ENCODE data around the gene OBSCN. TPM values are rescaled to one million over a fixed set of nuclear protein-coding genes. Genes with fewer than 3 reads are reported as not detected.

Gene OBSCN
- total RNA-seq, 2 donors from 2014 or later: 5.3 to 8.0 TPM

DNA sequence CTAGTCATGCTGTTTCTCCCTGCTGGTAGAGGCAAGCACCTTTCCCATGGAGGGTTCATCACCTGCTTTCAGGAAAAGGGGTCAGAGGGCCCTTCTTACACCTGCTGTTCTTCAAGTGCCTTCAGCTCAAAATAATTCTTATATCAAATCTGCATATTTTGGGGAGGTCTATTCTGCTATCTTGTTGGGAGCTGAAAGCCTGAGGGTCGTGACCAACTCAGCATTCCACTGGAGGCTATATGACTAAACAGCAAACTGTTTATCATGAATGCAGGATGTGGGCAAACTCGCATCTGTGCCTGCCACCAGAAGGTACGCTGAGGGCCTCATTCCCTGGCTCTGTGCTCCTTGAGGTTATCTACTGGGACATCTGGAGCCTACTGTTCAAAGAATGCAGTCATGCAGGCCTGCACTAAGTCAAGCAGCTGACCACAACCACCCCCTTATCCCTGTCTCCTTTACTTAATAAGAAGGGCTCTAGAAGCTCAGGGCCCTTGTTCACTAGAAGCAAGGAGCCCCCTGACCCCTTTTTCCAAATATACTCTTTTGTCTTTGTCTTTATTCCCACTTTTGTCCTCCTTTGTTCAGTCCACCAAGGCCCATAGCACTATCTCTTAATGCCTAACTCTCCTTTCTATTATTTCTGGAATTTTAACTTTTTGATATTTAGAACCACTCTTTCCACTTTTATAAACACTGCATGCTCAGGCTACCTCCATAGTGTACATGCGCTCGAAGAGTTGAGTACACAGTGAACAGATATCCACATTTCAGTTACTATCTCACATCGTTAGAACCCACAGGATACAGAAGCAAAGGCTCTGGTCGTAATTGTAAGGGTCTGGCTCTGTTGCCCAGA is 213.4 kb downstream of the OBSCN start:
- no peak for DNase-seq
- no peak for ATAC-seq
- intact Hi-C loops (cut with DNase I, micrococcal nuclease): no loop called here

DNA sequence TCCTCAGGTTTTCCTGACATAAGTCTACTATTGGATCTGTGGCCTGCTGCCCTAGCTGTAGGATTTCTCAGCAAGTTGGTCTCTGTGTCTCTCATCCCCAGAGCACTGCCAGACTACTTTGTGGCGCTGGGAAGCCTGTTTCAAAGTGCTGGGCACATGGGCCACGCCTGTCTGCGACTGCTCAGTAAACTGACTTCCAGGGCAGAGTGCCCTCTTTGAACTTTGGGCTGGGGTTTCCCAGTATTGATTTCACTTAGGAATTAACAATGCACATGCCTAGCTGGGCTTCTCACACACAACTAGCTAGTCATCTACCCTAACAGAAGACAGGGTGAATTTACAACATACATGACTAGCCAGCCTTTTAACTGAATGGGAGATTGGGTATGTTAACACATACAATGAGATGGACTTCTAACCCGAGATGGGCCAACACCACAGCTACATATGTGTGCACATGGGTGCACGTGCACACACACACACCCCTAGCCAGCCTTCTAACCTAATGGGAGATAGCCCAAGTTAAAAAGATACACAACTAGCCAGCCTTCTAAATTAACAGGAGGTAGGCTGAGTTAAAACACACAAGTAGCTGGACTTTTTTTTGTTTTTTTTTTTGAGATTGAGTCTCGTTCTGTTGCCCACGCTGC is 215.7 kb downstream of the OBSCN start:
- intact Hi-C loops (cut with DNase I, micrococcal nuclease): no loop called here
- peak in 1 of 2 donors; percentile 29 for DNase-seq
- peak; percentile 84 for ATAC-seq

DNA sequence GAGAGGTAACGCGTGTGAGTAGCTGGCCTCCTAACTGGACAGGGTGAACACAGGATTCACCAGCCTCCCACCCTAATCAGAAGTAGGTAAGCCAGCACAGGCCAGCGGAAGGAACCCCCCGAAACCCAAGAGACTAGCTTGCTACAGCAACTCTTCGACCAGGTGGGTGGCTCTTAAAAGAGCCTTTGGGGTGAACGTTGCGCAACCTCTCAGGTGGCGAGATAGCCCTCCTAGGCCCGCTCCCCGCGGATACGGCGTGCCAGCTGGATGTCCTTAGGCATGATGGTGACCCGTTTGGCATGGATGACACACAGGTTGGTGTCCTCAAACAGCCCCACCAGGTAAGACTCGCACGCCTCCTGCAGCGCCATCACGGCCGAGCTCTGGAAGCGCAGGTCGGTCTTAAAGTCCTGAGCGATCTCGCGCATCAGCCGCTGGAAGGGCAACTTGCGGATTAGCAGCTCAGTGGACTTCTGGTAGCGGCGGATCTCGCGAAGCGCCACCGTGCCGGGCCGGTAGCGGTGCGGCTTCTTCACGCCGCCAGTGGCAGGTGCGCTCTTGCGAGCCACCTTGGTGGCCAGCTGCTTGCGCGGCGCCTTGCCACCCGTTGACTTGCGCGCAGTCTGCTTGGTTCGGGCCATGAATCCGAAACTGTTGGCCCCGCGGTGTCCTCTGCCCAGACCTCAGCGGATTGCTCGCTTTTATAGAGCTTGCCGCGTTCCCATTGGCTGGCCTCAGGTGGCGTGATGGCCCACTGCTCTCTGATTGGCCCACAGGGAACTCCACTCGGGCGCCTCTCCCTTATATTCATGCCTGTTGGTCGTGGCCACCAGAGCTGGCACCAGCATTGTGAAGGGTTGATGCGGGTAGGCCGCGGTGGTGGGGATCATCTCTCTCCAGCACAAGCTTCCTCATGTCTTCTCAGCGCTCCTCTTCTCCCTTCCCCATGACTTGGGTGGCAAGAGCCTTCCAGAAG is 217.1 kb downstream of the OBSCN start:
- intact Hi-C loops (cut with DNase I, micrococcal nuclease): no loop called here
- DNase-seq (no peak), ATAC-seq (no peak)

DNA sequence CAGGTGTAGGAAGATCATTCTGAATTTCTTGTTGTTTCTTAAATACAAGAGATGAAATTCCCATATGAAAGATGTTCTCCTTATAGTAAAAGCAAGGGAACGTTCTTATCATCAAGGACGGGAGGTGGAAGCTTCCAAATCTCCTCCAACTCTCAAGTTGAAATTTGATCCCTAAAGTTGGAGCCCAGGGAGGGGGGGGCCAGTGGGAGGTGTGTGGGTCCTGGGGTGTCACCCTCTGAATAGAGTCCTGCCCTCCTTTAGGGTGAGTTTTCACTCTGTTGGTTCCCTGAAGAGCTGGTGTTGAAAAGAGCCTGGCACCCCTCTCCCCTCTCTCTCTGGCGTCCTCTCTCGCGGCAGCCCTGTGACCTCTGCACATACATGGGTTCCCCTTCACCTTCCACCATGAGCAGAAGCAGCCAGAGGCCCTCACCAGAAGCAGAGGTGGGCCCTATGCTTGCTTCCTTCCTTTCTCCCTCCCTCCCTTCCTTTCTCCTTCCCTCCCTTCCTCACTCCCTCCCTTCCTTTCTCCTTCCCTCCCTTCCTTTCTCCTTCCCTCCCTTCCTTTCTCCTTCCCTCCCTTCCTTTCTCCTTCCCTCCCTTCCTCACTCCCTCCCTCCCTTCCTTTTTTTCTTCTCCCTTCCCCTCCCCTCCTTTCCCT is 218.8 kb downstream of the OBSCN start:
- intact Hi-C loops (cut with DNase I, micrococcal nuclease): no loop called here
- ATAC-seq (no peak), DNase-seq (no peak)

DNA sequence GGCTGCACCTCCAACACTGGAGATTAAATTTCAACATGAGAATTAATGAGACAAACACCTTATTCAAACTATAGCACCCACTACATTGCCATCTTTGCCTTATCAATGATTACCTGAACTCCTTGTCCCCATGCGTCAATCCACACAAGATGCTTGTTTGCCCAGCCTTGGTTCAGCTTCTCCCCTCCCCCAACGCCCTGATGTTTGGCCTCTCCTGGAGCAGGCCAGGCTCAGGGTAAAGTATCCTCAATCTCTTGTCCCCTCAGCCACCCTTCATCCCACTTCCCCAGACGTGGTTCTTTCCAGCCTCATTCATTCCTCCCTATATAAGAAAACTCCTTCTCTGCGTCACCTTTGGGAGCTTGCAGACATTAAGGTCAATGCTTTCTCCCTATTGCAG is 220.6 kb downstream of the OBSCN start:
- ATAC-seq (no peak), DNase-seq (no peak)
- intact Hi-C loops (cut with DNase I, micrococcal nuclease): no loop called here

Small RNA genes within 50 kb of the gene (microRNA-seq; reads per million reads assigned to microRNA genes)
- 0 reads per million in 2 donors for gene MIR6742

Other genes with a start within 250 kb of the OBSCN start
- under 1 TPM in 1 of 2 donors, not detected in 1; 0.14 TPM for gene WNT3A, start 201.0 kb upstream of the OBSCN start, total RNA-seq
- 100 to 1,000 TPM; 469 to 500 TPM for gene ARF1, start 125.3 kb upstream of the OBSCN start, total RNA-seq
- gene C1orf35, start 104.7 kb upstream of the OBSCN start, total RNA-seq: 10 to 100 TPM; 11.9 to 14.7 TPM
- 10 to 100 TPM; 31.9 to 32.9 TPM for gene MRPL55, start 98.7 kb upstream of the OBSCN start, total RNA-seq
- gene GUK1, start 67.8 kb upstream of the OBSCN start, total RNA-seq: 100 to 1,000 TPM; 175 to 176 TPM
- 1 to 10 TPM in 1 of 2 donors, under 1 TPM in 1; 0.49 to 1.5 TPM for gene GJC2, start 58.1 kb upstream of the OBSCN start, total RNA-seq
- 1 to 10 TPM; 9.3 to 9.4 TPM for gene IBA57, start 42.2 kb upstream of the OBSCN start, total RNA-seq
- gene TRIM11, start 198.8 kb downstream of the OBSCN start, total RNA-seq: 10 to 100 TPM; 34.8 to 36.5 TPM
- under 1 TPM in 1 of 2 donors, not detected in 1; 0.31 TPM for gene TRIM17, start 208.8 kb downstream of the OBSCN start, total RNA-seq